Measurements from ENCODE around the gene KIF3C.
A peak's percentile ranks its signal among the peaks of the same experiment; 100 is the strongest.
"Not testable (repeated sequence)": the region's sequence is repeated elsewhere in the genome, so short reads cannot be mapped to it uniquely, and the experiment has no call there.

The KIF3C gene

DNA sequence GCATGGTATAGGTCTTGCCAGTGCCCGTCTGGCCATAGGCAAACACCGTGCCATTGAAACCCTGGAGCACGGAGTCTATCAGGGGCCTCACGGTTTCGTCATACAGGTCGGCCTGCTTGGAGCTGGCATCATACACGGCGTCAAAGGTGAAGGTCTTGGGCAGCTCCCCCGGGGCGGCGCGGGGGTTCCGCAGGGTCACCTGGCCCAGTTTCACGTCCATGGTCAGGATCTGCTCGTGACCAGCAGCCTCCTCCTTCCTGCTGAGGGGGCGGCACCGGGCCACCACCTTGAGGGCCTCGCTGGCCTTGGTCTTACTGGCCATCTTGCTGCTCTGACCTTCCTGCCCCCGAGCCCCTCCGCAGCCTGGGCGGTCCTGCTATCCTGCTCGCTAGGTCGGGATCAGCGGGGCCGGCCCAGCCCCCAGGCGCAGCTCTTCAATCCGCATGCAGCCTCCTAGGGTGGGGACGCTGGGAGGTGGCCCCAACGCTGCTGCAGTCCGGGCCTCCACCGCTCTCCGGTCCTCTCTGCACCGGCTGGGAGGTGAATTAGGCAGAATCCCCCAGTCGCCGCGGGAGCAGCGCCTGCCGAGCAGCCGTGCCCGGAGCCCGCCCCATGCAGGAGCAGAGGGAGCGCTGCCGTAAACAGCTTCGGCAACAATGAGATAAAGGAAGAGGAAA, 563 bp downstream of the KIF3C start:
- Mint-ChIP-seq H3K9me3 (no peaks in the 10 kb centered on the region), H3K36me3 (no peaks in the 10 kb centered on the region), H3K27me3 (no peaks in the 10 kb centered on the region), H3K27ac (no peak overlapping the region), H3K4me3 (peak overlapping the region; percentile 87), H3K4me1 (peaks cover 9% of the 10 kb centered on the region)

DNA sequence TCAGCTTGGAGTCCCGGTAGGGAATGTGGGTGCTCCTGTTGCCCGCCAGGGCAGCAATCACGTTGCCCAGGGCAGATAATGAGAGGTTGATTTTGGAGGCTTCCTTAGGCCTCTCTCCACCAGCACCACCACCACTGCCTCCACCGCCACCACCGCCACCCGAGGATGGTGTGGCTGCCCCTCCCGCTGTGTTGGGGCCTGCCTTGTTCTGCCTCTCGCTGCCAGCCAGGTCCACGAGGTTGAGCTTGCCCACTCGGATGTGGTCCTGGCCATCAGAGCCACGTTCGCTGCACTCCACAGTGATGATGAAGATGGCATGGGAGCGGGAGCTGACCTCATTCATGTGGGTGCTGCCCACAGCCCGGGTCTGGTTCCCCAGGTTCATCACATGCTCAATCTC, 1.3 kb downstream of the KIF3C start:
- Mint-ChIP-seq H3K4me3 (peak overlapping the region; percentile 6), H3K4me1 (peaks cover 9% of the 10 kb centered on the region), H3K36me3 (no peaks in the 10 kb centered on the region), H3K27me3 (no peaks in the 10 kb centered on the region), H3K9me3 (no peaks in the 10 kb centered on the region), H3K27ac (no peak overlapping the region)

GRCh38 chr2:25980076-25980887, 2.0 kb downstream of the KIF3C start:
- H3K27me3 Mint-ChIP-seq, result no peaks in the 10 kb centered on the region
- H3K27ac Mint-ChIP-seq, result no peak overlapping the region
- H3K4me3 Mint-ChIP-seq, result no peak overlapping the region
- H3K4me1 Mint-ChIP-seq, result peaks cover 9% of the 10 kb centered on the region
- no peaks in the 10 kb centered on the region for H3K9me3 Mint-ChIP-seq
- no peaks in the 10 kb centered on the region for H3K36me3 Mint-ChIP-seq

DNA sequence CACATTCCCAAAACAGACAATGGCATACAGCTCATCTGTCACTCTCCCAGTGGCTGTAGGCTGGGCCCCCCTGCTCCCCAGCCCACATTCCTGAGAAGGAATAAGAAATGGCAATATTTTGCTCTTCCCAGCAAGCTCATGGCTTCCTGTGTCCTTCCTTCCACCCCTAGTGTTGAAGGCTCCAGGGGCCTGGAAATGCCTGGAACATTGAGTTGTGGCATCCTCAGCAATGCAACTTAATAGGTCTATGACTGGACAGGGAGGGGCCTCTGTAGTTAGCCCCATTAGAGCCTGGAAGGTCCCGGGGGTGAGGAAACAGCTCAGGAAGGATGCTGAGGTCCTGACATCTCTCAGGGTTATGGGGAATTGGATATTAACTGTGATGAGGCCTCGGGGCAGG, 3.3 kb downstream of the KIF3C start:
- Mint-ChIP-seq H3K27ac (no peak overlapping the region), H3K4me1 (peaks cover 9% of the 10 kb centered on the region), H3K36me3 (no peaks in the 10 kb centered on the region), H3K9me3 (no peaks in the 10 kb centered on the region), H3K27me3 (no peaks in the 10 kb centered on the region), H3K4me3 (no peak overlapping the region)

DNA sequence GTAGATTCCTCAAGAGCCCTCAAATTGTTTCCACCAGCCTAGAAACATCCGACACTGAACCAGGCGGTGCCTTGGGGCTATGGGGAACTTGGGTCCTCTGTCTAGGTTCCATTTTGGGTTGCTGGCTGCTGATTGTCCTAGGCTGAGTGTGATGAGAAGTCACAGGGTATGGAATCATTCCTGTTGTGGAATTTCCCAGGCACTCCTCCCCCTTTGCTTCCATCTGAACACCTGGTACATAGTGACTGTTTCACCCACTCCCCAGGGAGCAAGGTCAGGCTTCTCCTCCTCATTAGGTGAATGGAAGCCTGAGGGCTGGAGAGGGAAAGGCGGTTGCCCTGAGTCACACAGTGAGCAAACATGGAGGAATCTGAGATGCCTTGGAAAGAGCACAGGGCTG, 4.5 kb downstream of the KIF3C start:
- no peak overlapping the region for H3K27ac Mint-ChIP-seq
- no peaks in the 10 kb centered on the region for H3K27me3 Mint-ChIP-seq
- H3K4me3 Mint-ChIP-seq, result no peak overlapping the region
- peaks cover 3% of the 10 kb centered on the region for H3K4me1 Mint-ChIP-seq
- H3K9me3 Mint-ChIP-seq, result no peaks in the 10 kb centered on the region
- H3K36me3 Mint-ChIP-seq, result no peaks in the 10 kb centered on the region

GRCh38 chr2:25976983-25977741, 5.1 kb downstream of the KIF3C start:
- Mint-ChIP-seq H3K27me3 (no peaks in the 10 kb centered on the region), H3K36me3 (no peaks in the 10 kb centered on the region), H3K4me1 (peaks cover 3% of the 10 kb centered on the region), H3K27ac (no peak overlapping the region), H3K9me3 (no peaks in the 10 kb centered on the region), H3K4me3 (no peak overlapping the region)

DNA sequence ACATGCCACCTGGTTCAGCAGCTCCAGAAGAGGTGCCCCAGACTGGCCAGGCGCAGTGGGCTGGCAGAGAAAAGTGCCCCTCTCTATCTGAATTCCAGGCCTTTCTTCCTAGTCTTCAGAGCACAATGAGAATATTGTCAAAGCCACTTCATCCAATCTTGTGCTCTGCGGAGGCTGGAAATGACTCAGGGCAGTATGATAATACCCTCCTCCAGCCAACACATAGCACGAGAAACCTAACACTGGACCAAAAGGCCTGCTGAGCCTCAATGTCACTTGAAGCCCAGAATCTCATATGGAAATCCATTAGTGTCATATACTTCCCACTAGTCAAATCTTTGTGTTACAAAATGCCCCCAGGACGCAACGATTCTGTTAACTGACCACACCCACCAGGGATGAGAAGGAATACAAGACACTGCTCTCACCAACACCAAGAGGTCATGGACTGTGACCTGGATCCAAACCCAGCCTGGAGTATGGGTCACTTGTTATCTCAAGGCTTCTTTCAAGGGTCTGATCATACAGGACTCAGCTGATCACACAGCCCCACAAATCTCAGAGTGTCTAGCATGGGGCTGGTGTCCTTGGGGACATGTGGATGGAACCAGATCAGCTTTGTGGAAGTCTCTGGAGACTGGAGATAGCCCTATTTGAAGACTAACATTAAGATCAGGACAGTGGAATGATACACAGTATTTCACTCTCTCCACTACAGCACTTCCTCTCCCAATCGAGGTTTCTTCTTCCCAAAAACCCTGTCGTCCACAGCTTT, 10.1 kb downstream of the KIF3C start:
- no peak overlapping the region for H3K27ac Mint-ChIP-seq
- no peaks in the 10 kb centered on the region for H3K9me3 Mint-ChIP-seq
- no peaks in the 10 kb centered on the region for H3K27me3 Mint-ChIP-seq
- H3K4me3 Mint-ChIP-seq, result no peak overlapping the region
- no peaks in the 10 kb centered on the region for H3K36me3 Mint-ChIP-seq
- peaks cover 3% of the 10 kb centered on the region for H3K4me1 Mint-ChIP-seq

- H3K4me3 Mint-ChIP-seq, result no peak overlapping the region
- H3K27ac Mint-ChIP-seq, result no peak overlapping the region
- no peaks in the 10 kb centered on the region for H3K9me3 Mint-ChIP-seq
- H3K27me3 Mint-ChIP-seq, result no peaks in the 10 kb centered on the region
- no peaks in the 10 kb centered on the region for H3K4me1 Mint-ChIP-seq
- H3K36me3 Mint-ChIP-seq, result no peaks in the 10 kb centered on the region
Measured at GRCh38 chr2:25971596-25971995, 10.7 kb downstream of the KIF3C start.

DNA sequence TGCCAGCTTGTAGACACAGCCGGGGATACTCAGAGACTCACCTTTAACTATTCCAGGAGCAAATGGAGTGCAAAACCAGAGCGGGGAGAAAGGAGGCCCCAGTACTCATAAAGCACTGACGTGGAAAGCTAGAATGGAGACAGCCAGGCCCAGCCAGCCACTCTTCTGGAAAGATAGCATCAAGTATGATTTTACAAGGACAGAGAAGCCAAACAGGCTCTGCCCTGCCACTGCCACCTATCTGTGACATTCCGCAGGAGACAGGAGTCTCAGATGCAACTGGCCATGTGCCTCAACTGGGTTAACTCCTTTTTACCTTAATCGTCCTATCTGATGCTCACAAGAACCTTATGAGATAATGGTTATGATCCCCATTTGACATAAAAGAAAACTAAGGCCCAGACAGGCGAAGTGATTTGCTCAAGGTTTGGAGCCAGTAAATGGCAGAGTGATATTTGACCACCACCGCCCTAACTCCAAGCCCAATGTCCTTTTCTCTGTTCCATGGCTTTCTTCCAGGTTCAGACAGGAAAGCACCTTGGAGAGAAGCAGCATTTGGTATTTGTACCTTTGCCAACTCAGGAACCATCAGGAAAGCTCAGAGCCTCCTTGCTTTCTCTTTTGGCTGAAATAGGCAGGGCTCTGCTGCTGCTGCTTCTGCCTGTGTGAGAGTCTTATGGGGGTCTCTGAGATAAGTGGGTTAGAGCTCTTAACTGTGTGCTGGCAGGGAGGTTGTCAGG, 15.6 kb downstream of the KIF3C start:
- H3K4me3 Mint-ChIP-seq, result no peak overlapping the region
- no peaks in the 10 kb centered on the region for H3K4me1 Mint-ChIP-seq
- no peak overlapping the region for H3K27ac Mint-ChIP-seq
- H3K9me3 Mint-ChIP-seq, result no peaks in the 10 kb centered on the region
- no peaks in the 10 kb centered on the region for H3K27me3 Mint-ChIP-seq
- H3K36me3 Mint-ChIP-seq, result no peaks in the 10 kb centered on the region

DNA sequence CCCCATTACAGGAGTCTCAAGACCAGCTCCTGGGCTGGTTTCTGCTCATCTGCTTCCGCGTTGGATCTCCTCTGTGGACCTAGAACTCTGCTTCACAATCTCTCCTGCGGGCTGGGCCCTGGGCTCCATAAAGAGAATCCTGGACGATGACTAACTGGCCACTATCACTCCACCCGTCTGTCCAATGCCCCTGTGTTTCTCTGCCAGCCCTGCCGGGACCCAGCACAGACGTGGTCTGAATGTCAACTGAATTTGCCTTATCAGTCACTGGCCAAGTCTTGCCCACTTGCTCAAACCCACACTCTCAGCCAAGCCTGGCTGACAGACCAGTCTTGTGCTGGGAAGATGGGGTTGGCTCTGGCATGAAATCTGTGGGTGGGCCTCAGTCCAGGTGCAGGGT, 17.4 kb downstream of the KIF3C start:
- H3K4me3 Mint-ChIP-seq, result no peak overlapping the region
- H3K27ac Mint-ChIP-seq, result no peak overlapping the region
- H3K9me3 Mint-ChIP-seq, result no peaks in the 10 kb centered on the region
- no peaks in the 10 kb centered on the region for H3K27me3 Mint-ChIP-seq
- no peaks in the 10 kb centered on the region for H3K36me3 Mint-ChIP-seq
- peaks cover 7% of the 10 kb centered on the region for H3K4me1 Mint-ChIP-seq

GRCh38 chr2:25960920-25961319, 21.4 kb downstream of the KIF3C start:
- Mint-ChIP-seq H3K36me3 (no peaks in the 10 kb centered on the region), H3K27me3 (no peaks in the 10 kb centered on the region), H3K27ac (no peak overlapping the region), H3K4me1 (peaks cover 7% of the 10 kb centered on the region), H3K4me3 (no peak overlapping the region), H3K9me3 (no peaks in the 10 kb centered on the region)

GRCh38 chr2:25960396-25960795, 21.9 kb downstream of the KIF3C start:
- Mint-ChIP-seq H3K4me3 (no peak overlapping the region), H3K27ac (no peak overlapping the region)

GRCh38 chr2:25958611-25959010, 23.7 kb downstream of the KIF3C start:
- H3K36me3 Mint-ChIP-seq, H3K9me3 Mint-ChIP-seq, H3K27me3 Mint-ChIP-seq, H3K4me1 Mint-ChIP-seq, H3K4me3 Mint-ChIP-seq, H3K27ac Mint-ChIP-seq: not testable (repeated sequence)

More at GRCh38 chr2:25960396-25960795, 21.9 kb downstream of the KIF3C start:
- no peaks in the 10 kb centered on the region for H3K27me3 Mint-ChIP-seq
- peaks cover 7% of the 10 kb centered on the region for H3K4me1 Mint-ChIP-seq
- H3K9me3 Mint-ChIP-seq, result no peaks in the 10 kb centered on the region
- H3K36me3 Mint-ChIP-seq, result no peaks in the 10 kb centered on the region

GRCh38 chr2:25957743-25958142, 24.6 kb downstream of the KIF3C start:
- peaks cover 7% of the 10 kb centered on the region for H3K4me1 Mint-ChIP-seq
- no peak overlapping the region for H3K27ac Mint-ChIP-seq
- H3K27me3 Mint-ChIP-seq, result no peaks in the 10 kb centered on the region
- no peaks in the 10 kb centered on the region for H3K9me3 Mint-ChIP-seq
- no peaks in the 10 kb centered on the region for H3K36me3 Mint-ChIP-seq
- no peak overlapping the region for H3K4me3 Mint-ChIP-seq
